ENCODE results near the gene U2AF2.
A peak's percentile ranks its signal among the peaks of the same experiment; 100 is the strongest.

The U2AF2 gene

DNA sequence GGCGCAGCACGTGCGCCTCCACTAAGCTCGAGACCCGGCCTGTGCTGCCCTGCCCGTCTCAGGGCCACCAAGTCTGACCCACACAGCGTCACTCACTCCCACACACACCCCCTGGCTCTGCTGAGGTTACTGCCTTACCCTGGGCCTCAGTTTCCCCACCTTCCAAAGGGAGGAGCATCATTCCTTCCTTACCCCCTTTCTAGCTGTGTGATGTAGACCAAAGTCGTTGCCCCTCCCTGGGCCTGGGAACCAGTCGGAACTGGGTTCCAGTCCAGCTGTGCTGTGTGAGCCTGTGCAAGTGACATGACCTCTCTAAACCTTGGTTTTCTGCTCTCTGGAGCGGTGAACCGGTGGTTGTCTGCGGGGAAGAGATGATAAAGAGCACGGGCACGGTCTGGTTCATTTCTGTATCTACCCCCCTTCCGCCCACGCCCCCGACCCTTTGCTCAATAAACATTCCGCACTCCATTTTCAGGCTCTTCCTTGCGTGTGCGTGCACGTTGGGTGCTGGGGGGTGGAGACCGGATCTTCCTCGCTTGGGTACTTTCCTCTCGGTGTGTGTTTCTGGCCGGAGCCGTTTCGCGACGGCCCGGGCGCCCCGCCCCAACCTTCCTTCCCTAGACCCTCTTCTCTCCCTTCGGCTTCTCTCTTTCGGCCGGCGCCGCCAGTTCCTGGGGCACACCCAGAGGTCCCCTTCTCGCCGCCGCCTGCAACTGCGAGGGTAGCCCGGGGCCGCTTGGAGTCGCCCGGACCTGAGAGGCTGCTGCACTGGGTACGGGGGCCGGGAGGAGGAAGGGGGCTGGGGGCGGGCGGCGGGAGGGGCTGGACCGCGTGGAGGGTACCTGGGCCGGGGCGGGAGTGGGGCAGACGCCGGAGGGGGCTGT lies 11.6 kb upstream of the U2AF2 start, which contains the start of gene ZNF581:
Gene ZNF581 (plus strand): TSS at position 647 of the 884 bp plus-strand sequence. CDS start 923 bp downstream, outside the sequence.
- peak; percentile 56 for DNase-seq (ENCODE audit: low spot score)

DNA sequence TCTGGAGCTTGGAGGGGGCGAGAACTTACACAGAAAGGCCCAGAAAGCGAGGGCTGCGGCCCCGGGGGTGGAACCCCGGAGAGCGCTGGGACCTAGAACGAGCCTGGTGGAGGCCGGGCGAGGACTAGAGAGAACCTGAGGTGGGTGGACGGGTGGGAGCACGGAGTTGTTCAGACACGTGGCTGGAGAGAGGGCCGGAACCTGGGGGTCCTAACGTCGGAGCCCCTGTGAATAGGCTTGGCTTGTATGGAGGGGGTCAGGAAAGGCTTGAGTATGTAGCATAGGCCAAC lies 11.0 kb upstream of the U2AF2 start:
- no peak for DNase-seq (ENCODE audit: low spot score)

DNA sequence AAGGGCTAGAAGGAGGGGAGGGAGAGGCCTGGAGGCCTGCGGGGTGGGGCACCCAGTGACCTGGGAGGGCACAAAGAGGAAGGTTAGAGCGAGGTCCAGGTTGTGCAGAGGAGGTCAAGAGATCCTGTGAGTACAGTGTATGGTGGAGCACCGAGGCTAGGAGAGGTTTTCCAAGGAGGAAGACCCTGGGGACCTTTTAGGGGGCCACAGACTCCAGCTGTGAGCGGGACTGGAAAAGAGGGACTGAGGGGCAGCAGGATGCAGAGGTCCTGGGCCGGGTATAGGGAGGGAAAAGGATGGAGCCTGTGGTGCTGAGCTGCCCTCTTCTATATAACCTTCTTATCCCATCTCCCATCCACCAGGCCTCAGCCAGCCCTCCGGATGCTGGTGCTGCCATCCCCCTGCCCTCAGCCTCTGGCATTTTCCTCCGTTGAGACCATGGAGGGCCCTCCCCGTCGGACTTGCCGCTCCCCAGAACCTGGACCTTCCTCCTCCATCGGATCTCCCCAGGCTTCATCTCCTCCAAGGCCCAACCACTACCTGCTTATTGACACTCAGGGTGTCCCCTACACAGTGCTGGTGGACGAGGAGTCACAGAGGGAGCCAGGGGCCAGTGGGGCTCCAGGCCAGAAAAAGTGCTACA lies 10.5 kb upstream of the U2AF2 start:
- no peak for DNase-seq (ENCODE audit: low spot score)

DNA sequence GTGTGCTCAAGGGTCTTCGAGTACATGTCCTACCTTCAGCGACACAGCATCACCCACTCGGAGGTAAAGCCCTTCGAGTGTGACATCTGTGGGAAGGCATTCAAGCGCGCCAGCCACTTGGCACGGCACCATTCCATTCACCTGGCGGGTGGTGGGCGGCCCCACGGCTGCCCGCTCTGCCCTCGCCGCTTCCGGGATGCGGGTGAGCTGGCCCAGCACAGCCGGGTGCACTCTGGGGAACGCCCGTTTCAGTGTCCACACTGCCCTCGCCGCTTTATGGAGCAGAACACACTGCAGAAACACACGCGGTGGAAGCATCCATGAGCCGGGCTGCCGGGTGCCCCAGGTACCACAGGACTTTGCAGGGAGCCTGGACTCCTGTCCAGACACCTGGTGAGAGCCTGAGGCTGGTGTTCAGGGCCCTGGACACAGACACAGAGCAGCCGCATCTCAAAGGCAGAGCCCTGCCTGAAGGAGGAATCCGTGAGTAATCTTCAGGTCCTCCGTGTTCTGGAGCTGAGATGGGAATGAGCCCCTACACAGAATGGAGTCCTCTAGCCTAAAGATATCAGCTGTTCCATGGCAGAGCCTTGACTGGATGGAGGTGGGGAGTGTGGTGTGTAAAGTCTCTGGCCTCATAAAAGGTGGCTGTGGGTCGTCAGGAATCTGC lies 9.9 kb upstream of the U2AF2 start:
- no peak for DNase-seq (ENCODE audit: low spot score)

DNA sequence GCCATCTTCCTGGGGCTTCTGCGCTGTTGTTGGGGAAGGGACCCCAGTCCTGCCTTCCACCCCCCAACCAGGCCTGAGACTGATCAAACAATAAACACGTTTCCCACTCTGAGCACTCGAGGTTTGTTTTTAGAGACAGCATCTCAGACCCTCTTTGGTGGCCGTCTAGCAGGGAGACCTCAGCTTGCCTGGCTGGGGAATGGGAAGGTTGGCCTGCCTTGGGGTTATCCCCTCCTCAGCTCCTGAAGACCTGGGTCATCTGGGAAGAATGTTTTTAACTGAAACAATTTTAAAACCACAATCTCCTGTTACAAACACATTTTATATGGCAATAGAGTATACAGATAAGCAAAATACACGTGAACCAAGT lies 9.3 kb upstream of the U2AF2 start:
- DNase-seq (ENCODE audit: low spot score): no peak

DNA sequence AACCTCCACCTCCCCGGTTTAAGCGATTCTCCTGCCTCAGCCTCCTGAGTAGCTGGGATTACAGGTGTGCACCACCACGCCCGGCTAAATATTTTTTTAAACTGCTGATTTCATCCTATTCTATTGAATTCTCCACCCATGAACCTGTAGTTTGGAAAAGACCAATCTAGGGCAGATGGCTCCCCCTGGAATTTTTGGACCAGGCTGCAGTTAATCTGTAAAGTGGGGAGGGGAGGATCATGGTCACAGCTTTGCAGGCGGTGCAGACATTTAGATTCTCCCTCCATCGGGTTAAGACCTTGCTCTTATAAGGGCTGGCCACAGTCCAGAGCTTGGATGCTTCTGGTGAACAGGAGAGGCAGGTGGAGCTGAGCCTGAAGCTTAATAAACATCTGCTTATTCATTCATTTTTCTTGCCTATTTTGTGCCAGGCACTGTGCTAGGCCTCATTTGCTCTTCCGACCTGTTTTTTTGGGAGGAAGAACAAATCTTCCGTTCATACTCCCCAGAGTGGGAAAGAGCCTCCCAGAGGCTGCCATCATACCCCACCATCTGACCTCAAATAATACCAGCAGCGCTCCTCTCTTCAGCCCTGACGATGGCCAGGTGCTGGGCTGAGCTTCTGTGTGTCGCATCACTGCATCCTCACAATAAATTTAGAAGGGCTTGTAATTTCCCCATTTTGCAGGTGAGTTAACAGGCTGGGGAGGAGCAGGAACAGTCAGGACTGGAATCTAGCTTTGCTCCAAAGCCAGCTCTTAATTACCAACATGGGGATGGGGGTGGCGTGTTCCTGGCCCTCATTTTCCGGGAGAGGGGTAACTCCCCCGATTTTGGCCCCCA lies 7.7 kb upstream of the U2AF2 start:
- DNase-seq (ENCODE audit: low spot score): no peak

DNA sequence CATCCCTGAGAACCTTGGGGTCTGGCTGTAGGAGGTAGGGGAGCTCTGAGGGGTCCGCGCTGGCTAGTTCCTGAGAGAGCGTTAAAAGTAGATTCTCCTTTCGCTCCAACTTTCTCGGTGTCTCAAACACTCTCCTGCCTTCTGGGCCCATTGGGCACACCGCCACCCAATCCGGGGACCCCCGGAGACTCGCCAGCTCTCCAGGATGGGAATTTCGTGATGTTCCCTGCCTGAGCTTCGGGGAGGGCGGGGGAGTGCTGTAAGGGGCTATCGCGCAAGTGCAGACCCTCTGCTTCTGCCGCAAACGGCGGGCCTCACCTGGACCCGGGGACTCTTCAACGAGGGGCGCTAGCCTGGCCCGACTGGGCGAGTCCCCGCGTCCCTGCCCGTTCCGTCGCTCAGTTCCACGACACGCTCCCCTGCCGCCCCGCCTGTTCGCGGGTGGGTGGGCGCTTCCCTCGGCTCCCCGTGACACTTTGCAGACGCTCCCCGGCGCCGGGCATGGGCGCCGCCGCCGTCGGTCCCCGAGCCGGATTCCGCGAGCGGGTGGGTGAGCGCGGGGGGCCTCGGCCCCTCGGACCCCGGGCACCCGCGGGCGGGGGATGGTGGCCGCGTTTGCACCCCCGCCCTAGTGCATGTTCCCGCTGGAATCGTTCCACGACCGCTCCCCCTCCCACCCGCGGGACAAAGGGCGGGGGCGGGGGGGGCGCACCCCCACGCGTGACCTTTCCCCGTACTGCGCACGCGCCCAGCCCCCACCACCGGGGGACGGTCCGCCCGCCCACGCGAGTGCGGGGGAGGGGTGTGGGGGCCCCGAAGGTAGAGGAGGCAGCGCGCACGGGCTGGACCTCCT lies 6.9 kb upstream of the U2AF2 start, which contains the start of gene CCDC106:
Gene CCDC106 (plus strand): TSS at position 481 of the 853 bp plus-strand sequence. CDS start 835 bp downstream, outside the sequence.
- peak; percentile 64 for DNase-seq (ENCODE audit: low spot score)

DNA sequence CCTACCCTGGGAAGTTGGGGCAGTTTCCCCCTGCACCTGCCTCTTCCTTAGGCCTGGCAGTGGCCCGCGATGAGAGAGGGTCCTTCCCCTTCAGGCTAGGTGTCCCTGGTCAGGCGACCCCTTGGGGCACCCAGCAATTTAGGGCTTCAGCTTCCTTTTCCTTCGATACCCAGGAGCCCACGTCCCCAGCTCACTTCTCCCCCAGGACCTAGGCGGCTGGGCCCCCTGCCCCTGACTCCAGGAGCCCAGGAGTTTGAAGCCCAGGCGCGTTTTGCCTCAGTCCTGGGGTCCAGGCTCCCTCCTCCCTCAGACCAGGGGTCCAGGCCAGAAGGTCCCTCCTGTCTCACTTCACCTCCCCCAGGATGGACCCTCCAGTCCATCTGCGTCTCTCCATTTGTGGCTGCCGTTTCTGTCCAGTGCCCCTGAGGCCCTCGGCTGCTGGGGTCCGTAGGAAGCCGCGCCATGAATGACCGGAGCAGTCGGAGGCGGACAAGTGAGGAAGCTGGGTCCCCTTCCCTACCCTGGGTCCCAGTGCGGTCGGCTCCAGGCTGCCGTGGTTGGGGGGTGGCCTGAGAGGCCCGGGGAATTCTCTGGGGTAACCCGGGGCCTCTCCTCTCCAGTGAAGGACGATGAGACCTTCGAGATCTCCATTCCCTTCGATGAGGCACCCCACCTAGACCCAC lies 6.1 kb upstream of the U2AF2 start:
- DNase-seq (ENCODE audit: low spot score): no peak

DNA sequence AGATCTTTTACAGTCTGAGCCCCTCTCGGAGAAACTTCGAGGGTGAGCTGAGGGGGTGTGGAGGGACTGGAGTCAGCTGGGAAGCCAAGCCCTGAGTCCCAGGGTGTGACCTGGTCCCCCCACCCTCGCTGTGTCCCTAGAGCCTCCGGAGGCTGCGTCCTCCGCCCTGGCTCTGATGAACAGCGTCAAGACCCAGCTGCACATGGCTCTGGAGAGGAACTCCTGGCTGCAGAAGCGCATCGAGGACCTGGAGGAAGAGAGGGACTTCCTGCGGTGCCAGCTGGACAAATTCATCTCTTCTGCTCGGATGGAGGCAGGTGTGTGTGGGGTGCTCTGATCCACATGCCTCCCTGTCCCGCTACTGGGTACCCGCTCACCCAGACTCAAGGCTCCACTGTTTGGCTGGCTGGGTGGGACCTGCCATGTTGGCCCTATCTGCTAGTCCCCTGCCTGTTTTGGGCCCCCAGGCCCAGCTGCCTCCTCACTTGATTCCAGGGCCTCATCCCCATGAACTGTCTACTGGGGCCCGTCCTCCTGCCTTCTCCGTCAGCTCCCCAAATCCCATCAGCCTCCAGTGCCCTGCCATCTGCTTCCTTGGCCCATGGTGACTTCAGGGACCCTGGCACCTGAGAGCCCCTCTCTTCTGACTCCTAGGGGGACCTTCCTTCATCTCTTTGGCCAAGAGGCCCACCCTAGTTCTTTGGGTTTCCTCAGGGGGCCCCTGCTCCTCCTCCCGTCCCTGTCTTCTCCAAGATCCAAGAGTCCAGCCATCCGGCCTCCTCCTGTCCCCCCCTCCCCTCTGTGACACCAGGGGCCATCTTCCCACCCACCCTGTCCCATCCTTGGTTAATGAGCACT lies 5.3 kb upstream of the U2AF2 start:
- DNase-seq (ENCODE audit: low spot score): no peak

DNA sequence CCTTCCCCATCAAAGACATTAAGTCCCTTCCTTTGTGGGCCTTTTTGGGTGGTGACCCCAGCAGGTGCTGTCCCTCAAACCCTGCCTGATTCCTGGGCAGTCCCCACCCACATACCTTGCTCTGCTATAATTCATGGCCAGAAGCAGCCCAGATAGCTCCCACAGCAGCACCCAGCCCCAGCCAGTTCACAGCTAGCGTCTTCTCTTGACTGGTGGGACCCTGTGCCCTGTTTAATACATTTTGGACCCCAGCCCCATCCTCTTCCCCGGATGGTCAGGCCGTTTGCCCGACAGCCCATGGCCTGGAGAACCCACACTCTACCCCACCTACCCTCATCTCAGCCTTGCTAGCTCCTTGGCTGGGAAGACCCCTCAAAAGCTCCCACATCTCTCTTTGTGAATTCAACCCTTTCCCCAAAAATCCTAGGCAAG lies 4.7 kb upstream of the U2AF2 start:
- DNase-seq (ENCODE audit: low spot score): no peak

DNA sequence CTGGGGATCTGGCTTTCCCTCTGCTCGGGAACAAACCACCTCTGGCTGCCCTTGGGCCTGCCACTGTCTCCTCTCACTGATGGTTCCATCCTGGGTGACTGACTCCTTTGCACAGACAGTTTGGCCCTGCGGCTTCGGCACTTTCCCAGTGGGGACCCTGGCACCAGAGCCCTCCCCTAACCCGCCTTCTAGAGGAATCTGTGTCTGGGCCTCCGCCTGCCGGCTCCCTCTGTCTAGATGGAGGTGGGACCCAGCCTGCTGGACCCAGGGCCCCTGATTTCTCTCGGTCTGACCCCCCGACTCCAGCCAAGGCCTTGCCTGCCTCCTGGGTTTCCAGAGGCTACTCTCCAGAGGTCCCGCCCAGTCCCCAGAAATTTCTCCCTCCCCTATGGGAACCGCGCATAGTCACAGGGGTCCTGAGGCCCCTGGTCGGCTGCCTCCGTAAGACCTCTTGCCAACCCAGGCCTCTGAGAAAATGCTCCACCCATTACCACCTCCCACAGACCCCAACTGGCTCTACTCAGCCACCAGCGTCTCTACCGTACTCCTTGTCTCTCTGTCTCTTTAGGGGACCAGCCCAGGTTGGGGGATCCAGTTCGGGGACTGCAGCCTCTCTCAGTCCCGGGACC lies 4.1 kb upstream of the U2AF2 start:
- no peak for DNase-seq (ENCODE audit: low spot score)

DNA sequence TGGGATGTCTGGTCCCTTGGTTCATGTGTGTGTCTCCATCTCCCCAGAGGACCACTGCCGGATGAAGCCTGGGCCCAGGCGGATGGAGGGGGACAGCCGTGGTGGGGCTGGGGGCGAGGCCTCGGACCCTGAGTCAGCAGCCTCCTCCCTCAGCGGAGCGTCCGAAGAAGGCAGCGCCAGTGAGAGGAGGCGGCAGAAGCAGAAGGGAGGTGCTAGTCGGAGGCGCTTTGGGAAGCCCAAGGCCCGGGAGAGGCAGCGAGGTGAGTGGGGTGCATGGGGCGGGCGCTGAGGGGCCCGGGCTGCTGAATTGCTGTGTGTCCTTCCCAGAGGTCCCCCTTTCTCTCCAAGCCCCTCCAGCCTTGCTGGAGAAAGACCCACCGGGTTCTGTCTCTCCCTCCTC lies 3.6 kb upstream of the U2AF2 start:
- no peak for DNase-seq (ENCODE audit: low spot score)

DNA sequence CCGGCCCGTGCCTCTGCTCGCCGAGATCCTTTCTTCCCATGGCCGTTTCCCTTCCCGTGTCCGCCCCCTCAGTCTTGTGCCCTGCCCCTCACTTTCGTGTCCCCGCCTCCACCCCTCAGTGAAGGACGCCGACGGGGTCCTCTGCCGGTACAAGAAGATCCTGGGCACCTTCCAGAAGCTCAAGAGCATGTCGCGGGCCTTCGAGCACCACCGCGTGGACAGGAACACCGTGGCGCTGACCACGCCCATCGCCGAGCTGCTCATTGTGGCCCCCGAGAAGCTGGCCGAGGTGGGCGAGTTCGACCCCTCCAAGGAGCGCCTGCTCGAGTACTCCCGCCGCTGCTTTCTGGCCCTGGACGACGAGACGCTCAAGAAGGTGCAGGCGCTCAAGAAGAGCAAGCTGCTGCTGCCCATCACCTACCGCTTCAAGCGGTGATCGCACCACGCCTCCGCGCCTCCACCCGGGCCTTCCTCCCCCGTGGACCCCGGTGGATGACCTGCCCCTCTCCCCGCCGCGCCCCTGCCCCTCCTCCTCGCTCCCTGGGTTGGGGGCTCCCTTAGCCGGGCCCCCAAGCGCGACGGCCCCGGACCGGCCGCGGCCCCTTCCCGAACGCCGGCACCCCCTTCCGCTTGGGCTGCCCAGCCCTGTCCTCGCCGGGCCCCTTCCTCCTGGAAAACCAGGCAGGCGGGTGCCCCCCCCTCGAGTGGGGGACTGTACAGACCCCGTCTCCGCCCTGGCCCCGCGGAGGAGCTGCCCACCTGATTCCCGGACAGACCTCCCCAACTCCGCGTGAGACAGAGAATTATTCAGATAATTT lies 2.3 kb upstream of the U2AF2 start:
- DNase-seq (ENCODE audit: low spot score): no peak

DNA sequence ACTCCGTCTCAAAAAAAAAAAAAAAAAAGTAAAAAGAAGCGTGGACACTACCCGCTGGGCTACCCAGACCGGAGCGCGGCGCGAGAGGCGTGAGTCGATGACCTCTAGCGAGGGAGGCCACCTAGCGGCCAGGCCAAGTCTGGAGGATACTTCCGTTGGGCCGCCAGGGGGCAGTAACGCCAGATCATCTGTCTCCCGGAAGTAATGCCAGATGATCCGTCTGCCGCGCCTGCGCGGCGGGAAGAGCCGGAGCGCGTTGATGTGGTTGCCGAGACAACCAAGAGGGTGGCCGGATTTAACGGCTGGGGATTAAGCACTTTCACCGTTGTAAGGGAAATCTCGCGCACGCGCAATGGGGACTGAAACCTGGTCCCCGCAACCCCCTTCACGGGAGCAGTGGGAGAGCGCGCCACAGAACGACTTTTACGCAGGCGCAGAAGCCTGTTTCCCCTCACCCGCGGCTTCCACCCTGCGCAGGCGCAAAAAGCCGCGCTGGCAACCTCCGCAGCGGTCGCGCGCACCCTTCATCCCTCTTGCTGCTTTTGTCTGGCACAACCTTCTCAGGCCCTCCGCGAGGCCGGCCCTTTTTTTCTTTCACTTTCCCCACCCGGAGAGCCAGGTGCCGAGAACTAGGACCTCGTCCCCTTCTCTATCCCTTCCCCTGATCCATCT lies 1.0 kb upstream of the U2AF2 start:
- peak; percentile 95 for DNase-seq (ENCODE audit: low spot score)

DNA sequence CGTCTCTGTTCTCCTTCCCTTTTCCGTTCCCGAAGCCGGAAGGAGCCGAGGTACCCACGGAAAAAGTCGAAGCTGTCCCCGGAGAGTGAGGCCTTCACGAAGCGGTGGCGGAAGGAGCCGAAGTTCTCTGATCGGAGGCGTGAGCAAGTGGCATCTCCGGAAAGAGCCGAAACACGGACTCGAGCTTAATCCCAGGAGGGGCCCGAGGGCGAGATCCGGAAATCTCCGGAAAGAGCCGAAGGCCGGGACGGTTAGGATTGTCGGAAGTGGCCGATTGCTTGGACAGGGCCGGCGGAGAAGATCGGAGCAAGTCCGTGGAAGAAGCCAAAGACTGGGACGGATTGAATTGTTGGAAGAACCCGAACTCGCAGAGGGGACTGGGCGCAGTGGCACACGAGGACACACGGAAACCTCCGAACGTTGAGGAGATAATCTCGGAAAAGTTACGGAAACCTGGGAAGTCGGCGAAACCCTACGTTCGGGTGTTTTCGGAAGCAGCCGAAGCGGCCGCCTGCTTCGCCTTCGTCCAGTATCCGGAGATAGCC lies 440 bp upstream of the U2AF2 start:
- peak; percentile 96 for DNase-seq (ENCODE audit: low spot score)

DNA sequence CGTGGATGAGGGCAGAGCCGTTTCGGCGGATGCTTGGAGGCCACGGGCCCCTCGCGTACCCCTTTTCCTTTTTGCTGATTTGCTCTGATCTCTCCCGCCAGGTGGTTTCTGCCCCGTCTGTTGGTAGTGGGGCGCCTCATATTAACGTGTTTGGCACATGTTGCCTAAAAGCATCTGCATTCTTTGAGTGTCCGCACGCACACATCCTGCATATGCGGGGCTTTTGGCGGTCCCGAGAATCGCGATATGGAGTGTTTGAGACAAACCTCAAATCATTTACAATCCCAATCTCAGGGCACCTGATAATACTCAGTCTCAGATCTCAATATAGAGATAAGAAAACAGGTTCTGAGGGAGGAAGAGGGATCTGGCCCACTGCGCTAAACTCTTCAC lies 809 bp downstream of the U2AF2 start:
- no peak for DNase-seq (ENCODE audit: low spot score)

DNA sequence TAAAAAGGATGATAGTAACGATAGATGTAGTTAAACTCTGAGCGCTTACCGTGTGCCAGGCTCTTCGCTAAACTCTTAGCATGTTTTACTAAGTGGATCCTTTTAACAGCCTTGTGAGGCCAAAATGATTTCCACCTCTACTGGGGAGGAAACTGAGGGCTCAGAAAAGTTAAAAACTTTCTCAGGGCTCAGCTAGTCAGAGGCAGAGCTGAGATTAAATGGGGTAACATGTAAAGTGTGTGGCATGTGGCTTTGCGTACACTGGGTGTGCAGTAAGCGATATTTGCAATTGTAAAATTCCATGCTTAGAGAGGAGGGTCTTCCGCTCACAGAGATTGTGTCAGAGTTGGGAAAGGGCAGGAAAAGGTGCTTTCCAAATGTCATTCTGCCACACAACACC lies 1.7 kb downstream of the U2AF2 start:
- no peak for DNase-seq (ENCODE audit: low spot score)
